Type B pancreatic cell (in vitro differentiated cells): ENCODE measurements around the gene POLR1A. TPM values are rescaled to one million over a fixed set of nuclear protein-coding genes. Genes with fewer than 3 reads are reported as not detected.
A peak's percentile ranks its signal among the peaks of the same experiment; 100 is the strongest.

Source experiments
- DNase-seq: peaks from one replicate; pipeline ENCODE4 v3.0.0; 2021; ENCODE audit warnings: mixed read lengths; ENCODE audit not compliant: unreplicated experiment; ENCODE audit errors: extremely low spot score
- H3K27ac Mint-ChIP-seq: 2 replicates; pipeline ENCODE4 v1.8.0; 2021; ENCODE audit warnings: mild to moderate bottlenecking, mixed read lengths
- H3K27me3 Mint-ChIP-seq: 2 replicates; pipeline ENCODE4 v1.8.0; 2021; ENCODE audit warnings: mixed read lengths
- H3K36me3 Mint-ChIP-seq: 2 replicates; pipeline ENCODE4 v1.8.0; 2021; ENCODE audit warnings: mixed read lengths
- H3K4me1 Mint-ChIP-seq: one replicate; pipeline ENCODE4 v1.8.0; 2021; ENCODE audit warnings: mixed read lengths; ENCODE audit not compliant: unreplicated experiment
- H3K4me3 Mint-ChIP-seq: 2 replicates; pipeline ENCODE4 v1.8.0; 2021; ENCODE audit warnings: mild to moderate bottlenecking, mixed read lengths
- H3K9me3 Mint-ChIP-seq: 2 replicates; pipeline ENCODE4 v1.8.0; 2021; ENCODE audit warnings: mixed read lengths
- total RNA-seq: library from RNA; stranded (reverse); gene quantifications from 2 replicates; pipeline ENCODE4 v1.2.1, GENCODE V29; 2021; ENCODE audit warnings: low replicate concordance
- TF ChIP-seq, protein P1 (sequence below): fragments of 200-600 bp; sonication (generic); conservative IDR thresholded peaks from 2 replicates; pipeline ENCODE4 v1.5.0; 2021; ENCODE audit warnings: antibody characterized with exemption, mild to moderate bottlenecking

The POLR1A gene
- total RNA-seq, 1 donor from 2014 or later = 57.6 TPM

DNA sequence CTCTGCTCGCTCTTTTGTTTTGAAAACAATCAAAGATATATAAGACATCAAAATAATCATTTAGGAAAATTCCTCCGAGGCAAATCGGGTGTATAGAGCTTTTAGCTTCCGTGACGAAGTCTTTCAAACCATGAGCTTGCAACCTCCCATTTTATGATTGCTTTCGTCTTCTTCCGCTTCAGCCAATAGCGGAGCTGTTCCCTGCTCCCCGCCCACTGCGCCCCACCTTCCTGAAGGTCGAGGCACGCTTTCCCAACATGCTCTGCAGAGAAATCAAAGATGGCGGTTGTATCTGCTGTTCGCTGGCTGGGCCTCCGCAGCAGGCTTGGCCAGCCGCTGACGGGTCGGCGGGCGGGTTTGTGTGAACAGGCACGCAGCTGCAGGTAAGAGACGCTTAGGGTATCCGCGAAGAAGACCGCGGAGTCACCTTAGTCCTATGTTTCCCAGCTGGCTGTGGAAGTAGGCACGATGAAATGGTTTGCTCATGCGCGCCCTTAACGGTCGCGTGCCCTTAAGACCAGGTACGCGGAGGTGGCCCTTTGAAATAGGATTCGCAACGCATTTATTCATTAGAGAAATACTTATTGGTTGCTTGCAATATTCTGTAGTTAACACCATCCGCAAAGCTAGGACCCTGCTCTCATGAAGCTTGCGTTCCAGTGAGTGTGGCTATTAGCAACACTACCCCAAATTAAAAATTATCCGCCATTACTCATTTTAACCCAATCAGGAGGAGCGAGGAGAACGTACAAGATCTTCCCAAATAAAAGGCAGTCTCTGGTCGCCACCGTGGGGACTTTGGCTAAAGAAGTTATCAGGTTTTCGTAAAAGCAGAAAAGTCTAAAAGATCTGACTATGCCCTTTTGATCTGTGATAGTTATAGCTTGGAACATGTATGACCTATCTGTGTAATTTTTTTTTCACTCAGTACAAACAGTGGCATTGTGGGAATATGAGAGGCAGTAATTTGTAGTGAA is 571 bp upstream of the POLR1A start, which contains the start of gene PTCD3:
PTCD3 (plus strand) TSS at position 267 of the 977 bp plus-strand sequence; CDS start at position 280, 13 bp downstream.
- peaks cover 35% of the 10 kb centered on the region for H3K36me3 Mint-ChIP-seq
- peak within 1 kb of the TSS; percentile 98 for H3K4me3 Mint-ChIP-seq
- TF ChIP-seq, protein P1, sequence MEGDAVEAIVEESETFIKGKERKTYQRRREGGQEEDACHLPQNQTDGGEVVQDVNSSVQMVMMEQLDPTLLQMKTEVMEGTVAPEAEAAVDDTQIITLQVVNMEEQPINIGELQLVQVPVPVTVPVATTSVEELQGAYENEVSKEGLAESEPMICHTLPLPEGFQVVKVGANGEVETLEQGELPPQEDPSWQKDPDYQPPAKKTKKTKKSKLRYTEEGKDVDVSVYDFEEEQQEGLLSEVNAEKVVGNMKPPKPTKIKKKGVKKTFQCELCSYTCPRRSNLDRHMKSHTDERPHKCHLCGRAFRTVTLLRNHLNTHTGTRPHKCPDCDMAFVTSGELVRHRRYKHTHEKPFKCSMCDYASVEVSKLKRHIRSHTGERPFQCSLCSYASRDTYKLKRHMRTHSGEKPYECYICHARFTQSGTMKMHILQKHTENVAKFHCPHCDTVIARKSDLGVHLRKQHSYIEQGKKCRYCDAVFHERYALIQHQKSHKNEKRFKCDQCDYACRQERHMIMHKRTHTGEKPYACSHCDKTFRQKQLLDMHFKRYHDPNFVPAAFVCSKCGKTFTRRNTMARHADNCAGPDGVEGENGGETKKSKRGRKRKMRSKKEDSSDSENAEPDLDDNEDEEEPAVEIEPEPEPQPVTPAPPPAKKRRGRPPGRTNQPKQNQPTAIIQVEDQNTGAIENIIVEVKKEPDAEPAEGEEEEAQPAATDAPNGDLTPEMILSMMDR = no peak
- peak; percentile 92 for DNase-seq
- H3K4me1 Mint-ChIP-seq = peaks cover 26% of the 10 kb centered on the region
- no peaks in the 10 kb centered on the region for H3K9me3 Mint-ChIP-seq
- peak within 1 kb of the TSS; percentile 98 for H3K27ac Mint-ChIP-seq
- H3K27me3 Mint-ChIP-seq = no peaks in the 10 kb centered on the region

DNA sequence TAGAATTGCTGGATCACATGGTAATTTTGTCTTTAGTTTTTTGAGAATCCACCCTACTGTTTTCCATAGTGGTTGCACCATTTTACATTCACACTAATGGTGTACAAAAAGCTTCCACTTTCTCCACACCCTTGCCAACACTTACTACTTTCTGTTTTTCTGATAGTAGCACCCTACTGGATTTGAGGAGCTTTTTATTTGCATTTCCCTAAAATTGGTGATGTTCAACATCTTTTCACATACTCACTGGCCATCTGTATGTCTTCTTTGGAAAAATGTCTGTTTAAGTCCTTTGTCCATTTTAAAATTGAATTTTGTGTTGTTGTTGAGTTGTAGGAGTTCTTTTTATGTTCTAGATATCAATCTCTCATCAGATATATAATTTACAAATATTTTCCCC is 3.5 kb downstream of the POLR1A start:
- TF ChIP-seq, protein P1 = no peak
- H3K36me3 Mint-ChIP-seq = peaks cover 24% of the 10 kb centered on the region
- no peaks in the 10 kb centered on the region for H3K27me3 Mint-ChIP-seq

DNA sequence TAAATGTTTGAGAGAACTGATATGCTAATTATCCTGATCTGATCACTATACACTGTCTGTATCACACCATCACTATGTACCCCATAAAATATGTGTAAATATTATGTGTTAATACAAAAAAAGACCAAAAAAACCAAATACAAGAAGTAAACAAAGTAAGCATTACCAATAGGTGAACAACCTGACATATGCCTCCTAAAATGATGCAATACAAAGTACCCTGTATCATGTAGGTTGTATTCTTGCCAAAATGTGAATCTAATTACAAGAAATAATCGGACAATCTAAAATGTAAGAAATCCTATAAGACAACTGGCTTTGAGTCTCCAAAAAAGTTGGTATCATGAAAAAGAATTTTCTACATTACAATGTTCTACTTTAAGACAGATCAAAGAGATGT is 7.8 kb downstream of the POLR1A start:
- no peak overlapping the region for H3K27ac Mint-ChIP-seq
- no peak for DNase-seq
- no peak overlapping the region for H3K4me3 Mint-ChIP-seq
- H3K36me3 Mint-ChIP-seq = peaks cover 36% of the 10 kb centered on the region
- H3K4me1 Mint-ChIP-seq = peaks cover 3% of the 10 kb centered on the region
- TF ChIP-seq, protein P1 = no peak
- no peaks in the 10 kb centered on the region for H3K27me3 Mint-ChIP-seq
- no peaks in the 10 kb centered on the region for H3K9me3 Mint-ChIP-seq

More for the DNA sequence above, 3.5 kb downstream of the POLR1A start:
- Mint-ChIP-seq H3K4me1 (peaks cover 19% of the 10 kb centered on the region), H3K4me3 (no peak overlapping the region), H3K27ac (no peak overlapping the region), H3K9me3 (no peaks in the 10 kb centered on the region)
- no peak for DNase-seq

DNA sequence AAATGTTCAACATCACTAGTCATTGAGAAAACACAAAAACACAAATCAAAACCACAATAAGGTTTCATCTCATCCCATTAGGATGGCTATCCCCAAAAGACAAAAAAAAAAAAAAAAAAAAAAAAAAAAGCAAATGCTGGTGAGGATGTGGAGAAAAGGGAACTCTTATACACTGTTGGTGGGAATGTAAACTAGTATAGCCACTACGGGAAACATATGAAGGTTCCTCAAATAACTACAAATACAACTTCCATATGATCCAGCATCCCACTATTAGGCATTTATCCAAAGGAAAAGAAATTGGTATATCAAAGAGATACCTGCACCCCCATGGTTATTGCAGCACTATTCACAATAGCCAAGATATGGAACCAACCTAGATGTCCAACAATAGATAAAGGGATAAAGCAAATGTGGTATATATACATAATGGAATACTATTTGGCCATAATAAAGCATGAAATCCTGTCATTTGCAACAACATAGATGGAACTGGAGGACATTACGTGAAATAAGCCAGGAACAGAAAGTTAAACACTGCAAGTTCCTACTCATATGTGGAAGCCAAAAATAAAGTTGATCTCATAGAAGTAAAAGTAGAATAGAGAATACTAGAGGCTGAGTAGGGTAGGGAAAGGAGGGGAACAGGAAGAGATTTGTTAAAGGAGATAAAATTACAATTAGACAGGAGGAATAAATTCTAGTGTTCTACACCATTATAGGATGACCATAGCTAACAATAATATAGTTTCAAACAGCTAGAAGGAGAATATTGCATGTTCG is 8.4 kb downstream of the POLR1A start:
- no peaks in the 10 kb centered on the region for H3K27me3 Mint-ChIP-seq
- no peak overlapping the region for H3K4me3 Mint-ChIP-seq
- DNase-seq = no peak
- no peaks in the 10 kb centered on the region for H3K9me3 Mint-ChIP-seq
- no peak overlapping the region for H3K27ac Mint-ChIP-seq
- TF ChIP-seq, protein P1 = no peak
- no peaks in the 10 kb centered on the region for H3K4me1 Mint-ChIP-seq
- H3K36me3 Mint-ChIP-seq = peaks cover 30% of the 10 kb centered on the region

DNA sequence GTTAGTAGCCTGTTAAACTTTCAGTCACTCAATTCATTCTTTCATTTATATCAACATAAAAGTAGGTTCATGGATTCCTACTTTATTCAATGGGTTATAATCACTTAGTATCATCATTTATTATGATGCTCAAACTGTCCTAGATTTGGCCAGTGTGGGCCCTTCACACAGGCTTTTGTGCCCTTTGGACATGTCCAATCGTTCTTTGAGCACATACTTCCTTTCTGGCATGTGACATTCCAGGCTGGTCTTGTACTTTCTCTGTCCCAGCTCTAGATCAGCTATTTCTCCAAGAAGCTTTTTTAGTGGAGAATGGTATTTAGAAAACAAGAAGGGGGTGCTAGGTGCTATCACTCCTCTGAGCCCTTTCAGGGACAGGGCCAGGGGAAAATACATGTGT is 11.5 kb downstream of the POLR1A start:
- Mint-ChIP-seq H3K4me3 (no peak overlapping the region), H3K9me3 (no peaks in the 10 kb centered on the region), H3K27ac (no peak overlapping the region), H3K4me1 (no peaks in the 10 kb centered on the region), H3K36me3 (peaks cover 27% of the 10 kb centered on the region), H3K27me3 (no peaks in the 10 kb centered on the region)
- TF ChIP-seq, protein P1 = no peak
- no peak for DNase-seq
